Brain microvascular endothelial cell (primary cell): ENCODE measurements around the gene GRB7.
"Not testable (repeated sequence)": the region's sequence is repeated elsewhere in the genome, so short reads cannot be mapped to it uniquely, and the experiment has no call there.

Source experiments
- DNase-seq: peaks from one replicate; pipeline ENCODE4 v3.0.0-alpha.2; 2020
- H3K27ac ChIP-seq: fragments of 250-450 bp; sonication (Bioruptor Pico); 2 replicates; pipeline ENCODE4 v1.5.1; 2020; ENCODE audit warnings: mild to moderate bottlenecking, moderate library complexity
- H3K27me3 ChIP-seq: fragments of 250-450 bp; sonication (Bioruptor Pico); replicated peaks from 2 replicates; pipeline ENCODE4 v1.5.1; 2020; ENCODE audit warnings: mild to moderate bottlenecking
- H3K36me3 ChIP-seq: fragments of 250-450 bp; sonication (Bioruptor Pico); replicated peaks from 2 replicates; pipeline ENCODE4 v1.5.1; 2020; ENCODE audit warnings: mild to moderate bottlenecking
- H3K4me3 ChIP-seq: 2 replicates; pipeline ENCODE4 v1.5.1; 2011; ENCODE audit warnings: low read depth, mild to moderate bottlenecking, control low read depth, low read length, moderate library complexity
- in situ Hi-C: cut with HindIII; loops from 2 replicates; pipeline ENCODE4 v1.10.0; 2017; ENCODE audit warnings: low sequenced_read_pairs, low pct_ligation_motif_present
- TF ChIP-seq, protein P1 (sequence below): IDR thresholded peaks from 2 replicates; pipeline ENCODE4 v1.5.1; 2011; ENCODE audit warnings: low read depth, mild to moderate bottlenecking, moderate library complexity, low read length, control low read depth, inconsistent platforms; ENCODE audit errors: missing control alignments

GRB7 gene

DNA sequence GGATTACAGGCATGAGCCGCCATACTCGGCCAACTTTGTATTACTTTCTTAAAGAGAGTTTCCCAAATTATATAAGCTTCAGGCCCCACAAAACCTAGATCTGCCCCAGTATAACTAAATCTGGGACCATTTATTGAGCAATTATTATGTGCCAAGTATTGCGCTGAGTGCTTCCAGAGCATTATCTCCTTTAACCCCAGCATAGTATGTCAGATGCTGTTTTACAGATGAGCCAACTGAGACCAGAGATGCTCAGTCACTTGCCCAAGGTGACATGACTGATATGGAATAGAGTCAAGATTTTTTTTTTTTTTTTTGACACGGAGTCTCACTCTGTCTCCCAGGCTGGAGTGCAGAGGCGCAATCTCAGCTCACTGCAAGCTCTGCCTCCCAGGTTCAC is 39.8 kb upstream of the GRB7 start:
- TF ChIP-seq, protein P1, sequence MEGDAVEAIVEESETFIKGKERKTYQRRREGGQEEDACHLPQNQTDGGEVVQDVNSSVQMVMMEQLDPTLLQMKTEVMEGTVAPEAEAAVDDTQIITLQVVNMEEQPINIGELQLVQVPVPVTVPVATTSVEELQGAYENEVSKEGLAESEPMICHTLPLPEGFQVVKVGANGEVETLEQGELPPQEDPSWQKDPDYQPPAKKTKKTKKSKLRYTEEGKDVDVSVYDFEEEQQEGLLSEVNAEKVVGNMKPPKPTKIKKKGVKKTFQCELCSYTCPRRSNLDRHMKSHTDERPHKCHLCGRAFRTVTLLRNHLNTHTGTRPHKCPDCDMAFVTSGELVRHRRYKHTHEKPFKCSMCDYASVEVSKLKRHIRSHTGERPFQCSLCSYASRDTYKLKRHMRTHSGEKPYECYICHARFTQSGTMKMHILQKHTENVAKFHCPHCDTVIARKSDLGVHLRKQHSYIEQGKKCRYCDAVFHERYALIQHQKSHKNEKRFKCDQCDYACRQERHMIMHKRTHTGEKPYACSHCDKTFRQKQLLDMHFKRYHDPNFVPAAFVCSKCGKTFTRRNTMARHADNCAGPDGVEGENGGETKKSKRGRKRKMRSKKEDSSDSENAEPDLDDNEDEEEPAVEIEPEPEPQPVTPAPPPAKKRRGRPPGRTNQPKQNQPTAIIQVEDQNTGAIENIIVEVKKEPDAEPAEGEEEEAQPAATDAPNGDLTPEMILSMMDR: no peak
- DNase-seq: no peak
- in situ Hi-C loops: no loop called here
- no peak overlapping the region for H3K27ac ChIP-seq
- H3K27me3 ChIP-seq: no peaks in the 10 kb centered on the region
- H3K36me3 ChIP-seq: no peaks in the 10 kb centered on the region
- no peak overlapping the region for H3K4me3 ChIP-seq

DNA sequence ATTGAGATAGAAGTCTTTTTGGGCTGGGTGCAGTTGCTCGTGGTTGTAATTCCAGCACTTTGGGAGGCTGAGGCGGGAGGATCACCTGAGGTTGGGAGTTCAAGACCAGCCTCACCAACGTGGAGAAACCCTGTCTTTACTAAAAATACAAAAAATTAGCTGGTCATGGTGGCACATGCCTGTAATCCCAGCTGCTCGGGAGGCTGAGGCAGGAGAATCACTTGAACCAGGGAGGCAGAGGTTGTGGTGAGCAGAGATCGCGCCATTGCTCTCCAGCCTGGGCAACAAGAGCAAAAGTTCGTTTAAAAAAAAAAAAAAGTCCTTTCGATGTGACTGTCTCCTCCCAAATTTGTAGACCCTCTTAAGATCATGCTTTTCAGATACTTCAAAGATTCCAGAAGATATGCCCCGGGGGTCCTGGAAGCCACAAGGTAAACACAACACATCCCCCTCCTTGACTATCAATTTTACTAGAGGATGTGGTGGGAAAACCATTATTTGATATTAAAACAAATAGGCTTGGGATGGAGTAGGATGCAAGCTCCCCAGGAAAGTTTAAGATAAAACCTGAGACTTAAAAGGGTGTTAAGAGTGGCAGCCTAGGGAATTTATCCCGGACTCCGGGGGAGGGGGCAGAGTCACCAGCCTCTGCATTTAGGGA is 38.5 kb upstream of the GRB7 start:
- in situ Hi-C loops, DNase-seq, H3K27ac ChIP-seq, H3K36me3 ChIP-seq, H3K27me3 ChIP-seq: not testable (repeated sequence)
- H3K4me3 ChIP-seq: peak overlapping the region; percentile 72

DNA sequence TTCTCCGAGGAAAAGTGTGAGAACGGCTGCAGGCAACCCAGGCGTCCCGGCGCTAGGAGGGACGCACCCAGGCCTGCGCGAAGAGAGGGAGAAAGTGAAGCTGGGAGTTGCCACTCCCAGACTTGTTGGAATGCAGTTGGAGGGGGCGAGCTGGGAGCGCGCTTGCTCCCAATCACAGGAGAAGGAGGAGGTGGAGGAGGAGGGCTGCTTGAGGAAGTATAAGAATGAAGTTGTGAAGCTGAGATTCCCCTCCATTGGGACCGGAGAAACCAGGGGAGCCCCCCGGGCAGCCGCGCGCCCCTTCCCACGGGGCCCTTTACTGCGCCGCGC is 38.0 kb upstream of the GRB7 start, which contains the start of gene ERBB2:
Gene ERBB2 (plus strand): TSS at position 247 of the 330 bp plus-strand sequence. CDS start 175 bp downstream, outside the sequence.
- Histone ChIP-seq H3K4me3 (peak within 1 kb of the TSS; percentile 72), H3K27ac (no peak within 1 kb of the TSS), H3K27me3 (no peaks in the 10 kb centered on the region), H3K36me3 (no peaks in the 10 kb centered on the region)
- TF ChIP-seq, protein P1: no peak
- peak; percentile 68 for DNase-seq
- in situ Hi-C loops: no loop called here

DNA sequence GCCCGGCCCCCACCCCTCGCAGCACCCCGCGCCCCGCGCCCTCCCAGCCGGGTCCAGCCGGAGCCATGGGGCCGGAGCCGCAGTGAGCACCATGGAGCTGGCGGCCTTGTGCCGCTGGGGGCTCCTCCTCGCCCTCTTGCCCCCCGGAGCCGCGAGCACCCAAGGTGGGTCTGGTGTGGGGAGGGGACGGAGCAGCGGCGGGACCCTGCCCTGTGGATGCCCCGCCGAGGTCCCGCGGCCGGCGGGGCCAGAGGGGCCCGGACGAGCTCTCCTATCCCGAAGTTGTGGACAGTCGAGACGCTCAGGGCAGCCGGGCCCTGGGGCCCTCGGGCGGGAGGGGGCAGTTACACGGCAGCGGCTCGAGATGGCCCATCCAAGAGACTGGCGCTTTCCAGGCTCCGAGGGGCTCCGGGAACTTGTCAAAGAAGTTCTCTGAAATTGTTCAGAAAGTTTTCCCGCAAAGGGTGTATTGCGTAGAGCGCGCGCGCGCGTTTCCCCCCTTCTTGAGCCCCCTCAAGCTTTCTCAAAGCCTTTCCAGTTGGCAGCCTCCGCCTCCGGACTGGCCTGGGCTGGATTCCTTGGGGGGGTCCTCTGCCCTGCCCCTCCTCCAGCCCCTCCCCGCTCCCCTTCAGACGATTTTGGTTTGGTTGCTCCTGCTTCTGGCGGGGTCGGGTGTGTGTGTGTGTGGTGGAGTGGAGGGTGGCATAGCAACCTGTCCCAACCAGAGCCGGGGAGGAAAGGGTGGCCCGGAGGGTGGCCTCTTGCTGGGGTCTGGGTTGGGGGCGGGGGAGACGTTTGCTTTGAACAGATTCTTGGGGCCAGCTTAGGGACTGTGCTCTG is 37.4 kb upstream of the GRB7 start:
- DNase-seq: peak; percentile 9
- peak overlapping the region; percentile 72 for H3K4me3 ChIP-seq
- TF ChIP-seq, protein P1: no peak
- no peaks in the 10 kb centered on the region for H3K27me3 ChIP-seq
- H3K27ac ChIP-seq: no peak overlapping the region
- H3K36me3 ChIP-seq: no peaks in the 10 kb centered on the region
- in situ Hi-C loops: no loop called here

DNA sequence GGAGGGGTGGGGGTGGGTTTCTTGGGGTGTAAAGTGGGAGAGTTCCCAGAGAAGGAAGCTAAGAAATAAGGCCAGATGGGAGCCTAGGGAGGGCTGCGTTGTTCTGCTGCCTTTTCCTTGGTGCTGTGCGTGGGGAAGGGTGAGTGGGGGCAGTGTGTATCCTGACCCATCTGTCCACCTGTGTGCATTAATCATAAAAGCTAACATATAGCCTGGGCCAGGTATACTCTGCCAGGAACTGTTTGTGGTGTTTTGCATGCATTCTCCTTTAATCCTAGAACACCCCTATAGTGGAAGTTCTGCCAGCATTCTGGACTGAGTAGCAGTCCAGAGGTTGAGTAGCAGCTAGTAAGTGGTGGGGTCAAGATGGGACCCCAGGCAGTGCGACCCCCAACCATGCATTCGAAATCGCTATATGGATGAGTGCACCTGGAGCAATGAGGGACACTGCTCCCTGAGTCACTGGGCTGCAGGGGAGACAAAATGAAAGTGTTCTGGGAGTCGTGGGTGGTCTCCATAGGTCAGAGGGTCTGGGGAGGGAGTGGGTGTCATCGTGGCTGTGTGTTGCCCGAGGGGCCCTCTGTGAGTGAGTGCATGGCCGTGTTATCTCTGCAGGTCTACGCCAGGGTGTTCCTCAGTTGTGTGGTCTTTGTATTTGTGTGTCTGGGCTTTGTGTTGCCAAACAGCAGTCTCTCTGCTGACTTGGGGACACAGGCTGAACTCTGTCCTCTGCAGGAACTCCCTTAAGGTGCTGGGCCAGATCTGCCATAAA is 36.5 kb upstream of the GRB7 start:
- H3K27ac ChIP-seq: no peak overlapping the region
- no peaks in the 10 kb centered on the region for H3K27me3 ChIP-seq
- peak overlapping the region; percentile 72 for H3K4me3 ChIP-seq
- H3K36me3 ChIP-seq: no peaks in the 10 kb centered on the region
- in situ Hi-C loops: no loop called here
- TF ChIP-seq, protein P1: no peak
- no peak for DNase-seq
